HEK293 (cell line): ENCODE results near the gene HUS1B.
A peak's percentile ranks its signal among the peaks of the same experiment; 100 is the strongest.

Source experiments
- CTCF ChIP-seq: fragments of 450-650 bp; formaldehyde crosslinking; IDR thresholded peaks from 2 replicates; pipeline ENCODE4 v1.5.1; 2016; ENCODE audit warnings: missing biosample characterization, missing genetic modification characterization
- KLF7 ChIP-seq: fragments of 450-650 bp; formaldehyde crosslinking; IDR thresholded peaks from 2 replicates; pipeline ENCODE4 v1.5.1; 2016; ENCODE audit warnings: missing biosample characterization, missing genetic modification characterization, borderline replicate concordance
- MEIS1 ChIP-seq: sonication (generic); formaldehyde crosslinking; IDR thresholded peaks from 2 replicates; pipeline ENCODE4 v1.8.1; 2022; ENCODE audit warnings: missing genetic modification reagents, mild to moderate bottlenecking, borderline replicate concordance
- MZF1 ChIP-seq: fragments of 450-650 bp; formaldehyde crosslinking; IDR thresholded peaks from 2 replicates; pipeline ENCODE4 v1.5.1; 2017; ENCODE audit warnings: missing biosample characterization, missing genetic modification characterization, borderline replicate concordance
- RBAK ChIP-seq: fragments of 450-650 bp; formaldehyde crosslinking; IDR thresholded peaks from 2 replicates; pipeline ENCODE4 v1.5.1; 2016; ENCODE audit warnings: missing biosample characterization, missing genetic modification characterization
- ZBTB21 ChIP-seq: fragments of 450-650 bp; formaldehyde crosslinking; IDR thresholded peaks from 2 replicates; pipeline ENCODE4 v1.5.1; 2017; ENCODE audit warnings: missing biosample characterization, missing genetic modification characterization
- ZFP37 ChIP-seq: fragments of 450-650 bp; formaldehyde crosslinking; IDR thresholded peaks from 2 replicates; pipeline ENCODE4 v1.5.1; 2016; ENCODE audit warnings: missing biosample characterization, missing genetic modification characterization
- ZIC2 ChIP-seq: fragments of 450-650 bp; formaldehyde crosslinking; IDR thresholded peaks from 2 replicates; pipeline ENCODE4 v1.5.1; 2016; ENCODE audit warnings: missing biosample characterization, missing genetic modification characterization
- ZNF132 ChIP-seq: fragments of 450-650 bp; formaldehyde crosslinking; IDR thresholded peaks from 2 replicates; pipeline ENCODE4 v1.5.1; 2017; ENCODE audit warnings: missing biosample characterization, missing genetic modification characterization, borderline replicate concordance
- ZNF133 ChIP-seq: fragments of 450-650 bp; formaldehyde crosslinking; IDR thresholded peaks from 2 replicates; pipeline ENCODE4 v1.5.1; 2016; ENCODE audit warnings: missing biosample characterization, missing genetic modification characterization
- ZNF350 ChIP-seq: fragments of 450-650 bp; formaldehyde crosslinking; IDR thresholded peaks from 2 replicates; pipeline ENCODE4 v1.5.0; 2017; ENCODE audit warnings: missing biosample characterization, mild to moderate bottlenecking, missing genetic modification characterization
- ZNF426 ChIP-seq: fragments of 450-650 bp; formaldehyde crosslinking; IDR thresholded peaks from 2 replicates; pipeline ENCODE4 v1.5.1; 2017; ENCODE audit warnings: missing biosample characterization, missing genetic modification characterization, mild to moderate bottlenecking, inconsistent platforms, moderate library complexity
- ZNF48 ChIP-seq: fragments of 450-650 bp; formaldehyde crosslinking; IDR thresholded peaks from 2 replicates; pipeline ENCODE4 v1.5.1; 2016; ENCODE audit warnings: missing biosample characterization, missing genetic modification characterization
- ZNF488 ChIP-seq: fragments of 450-650 bp; formaldehyde crosslinking; IDR thresholded peaks from 2 replicates; pipeline ENCODE4 v1.5.1; 2016; ENCODE audit warnings: missing biosample characterization, missing genetic modification characterization
- ZNF623 ChIP-seq: fragments of 450-650 bp; formaldehyde crosslinking; IDR thresholded peaks from 2 replicates; pipeline ENCODE4 v1.5.1; 2016; ENCODE audit warnings: missing biosample characterization, missing genetic modification characterization
- ZNF791 ChIP-seq: fragments of 450-650 bp; formaldehyde crosslinking; IDR thresholded peaks from 2 replicates; pipeline ENCODE4 v1.5.1; 2016; ENCODE audit warnings: missing biosample characterization, missing genetic modification characterization
- ZNF830 ChIP-seq: fragments of 450-650 bp; IDR thresholded peaks from 2 replicates; pipeline ENCODE4 v1.5.0; 2018; ENCODE audit warnings: missing biosample characterization, missing genetic modification characterization, low read depth, mild to moderate bottlenecking, moderate library complexity
- TF ChIP-seq, protein P1 (sequence below): fragments of 450-650 bp; formaldehyde crosslinking; IDR thresholded peaks from 2 replicates; pipeline ENCODE4 v1.5.1; 2017; ENCODE audit warnings: missing biosample characterization, missing genetic modification characterization
- TF ChIP-seq, protein P2 (sequence below): fragments of 450-650 bp; formaldehyde crosslinking; IDR thresholded peaks from 2 replicates; pipeline ENCODE4 v1.5.1; 2016; ENCODE audit warnings: missing biosample characterization, missing genetic modification characterization, borderline replicate concordance
- TF ChIP-seq, protein P3 (sequence below): fragments of 450-650 bp; IDR thresholded peaks from 2 replicates; pipeline ENCODE4 v1.5.1; 2018; ENCODE audit warnings: missing biosample characterization, missing genetic modification characterization
- TF ChIP-seq, protein P4 (sequence below): fragments of 450-650 bp; formaldehyde crosslinking; IDR thresholded peaks from 2 replicates; pipeline ENCODE4 v1.5.1; 2016; ENCODE audit warnings: missing biosample characterization, missing genetic modification characterization, borderline replicate concordance

The HUS1B gene

DNA sequence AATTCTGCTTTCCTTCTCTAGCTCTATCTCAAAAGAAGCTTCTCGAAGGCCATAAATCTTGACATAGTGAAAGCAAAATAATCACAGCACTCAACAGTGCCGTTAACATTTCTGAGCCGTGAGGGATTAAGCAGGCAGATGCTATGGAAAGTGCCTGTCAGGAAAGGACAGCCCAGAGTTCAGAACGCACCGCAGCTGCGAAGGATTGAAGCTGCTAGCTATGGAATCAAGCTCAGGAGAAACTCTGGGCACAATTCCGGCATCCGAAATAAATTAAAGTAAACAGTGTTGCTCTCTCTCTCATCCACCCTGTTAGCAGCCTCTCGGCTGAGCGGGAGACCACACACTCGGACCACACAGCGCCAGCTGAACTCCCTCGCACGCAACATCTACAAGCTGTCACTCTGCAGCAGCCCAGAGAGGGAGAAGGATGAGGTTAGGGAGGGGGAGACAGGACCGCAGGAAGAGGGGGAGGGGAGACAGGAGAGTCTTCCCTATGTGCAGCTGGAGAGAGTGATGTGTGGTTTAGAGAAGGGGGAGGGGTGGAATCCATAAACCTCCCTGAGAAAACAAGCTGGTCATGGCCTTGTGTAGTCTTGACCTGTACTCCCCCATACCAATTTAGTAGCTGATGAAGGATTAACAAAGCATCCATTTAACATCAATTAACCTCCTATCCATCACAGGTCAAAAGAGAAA, 27.0 kb upstream of the HUS1B start (continued):
- no peak for TF ChIP-seq RBAK
- TF ChIP-seq MEIS1 (CRISPR knock-in tag), result no peak
- TF ChIP-seq ZNF426 (tag by site-specific recombination), result no peak
- peak; percentile 88; the same call in 1 of the 2 replicates for TF ChIP-seq KLF7 (tag by site-specific recombination)
- no peak for TF ChIP-seq ZNF350 (tag by site-specific recombination)
- TF ChIP-seq ZIC2 (tag by site-specific recombination), result peak; percentile 70
- no peak; the same call in 1 of the 2 replicates for TF ChIP-seq CTCF
- TF ChIP-seq, protein P1, sequence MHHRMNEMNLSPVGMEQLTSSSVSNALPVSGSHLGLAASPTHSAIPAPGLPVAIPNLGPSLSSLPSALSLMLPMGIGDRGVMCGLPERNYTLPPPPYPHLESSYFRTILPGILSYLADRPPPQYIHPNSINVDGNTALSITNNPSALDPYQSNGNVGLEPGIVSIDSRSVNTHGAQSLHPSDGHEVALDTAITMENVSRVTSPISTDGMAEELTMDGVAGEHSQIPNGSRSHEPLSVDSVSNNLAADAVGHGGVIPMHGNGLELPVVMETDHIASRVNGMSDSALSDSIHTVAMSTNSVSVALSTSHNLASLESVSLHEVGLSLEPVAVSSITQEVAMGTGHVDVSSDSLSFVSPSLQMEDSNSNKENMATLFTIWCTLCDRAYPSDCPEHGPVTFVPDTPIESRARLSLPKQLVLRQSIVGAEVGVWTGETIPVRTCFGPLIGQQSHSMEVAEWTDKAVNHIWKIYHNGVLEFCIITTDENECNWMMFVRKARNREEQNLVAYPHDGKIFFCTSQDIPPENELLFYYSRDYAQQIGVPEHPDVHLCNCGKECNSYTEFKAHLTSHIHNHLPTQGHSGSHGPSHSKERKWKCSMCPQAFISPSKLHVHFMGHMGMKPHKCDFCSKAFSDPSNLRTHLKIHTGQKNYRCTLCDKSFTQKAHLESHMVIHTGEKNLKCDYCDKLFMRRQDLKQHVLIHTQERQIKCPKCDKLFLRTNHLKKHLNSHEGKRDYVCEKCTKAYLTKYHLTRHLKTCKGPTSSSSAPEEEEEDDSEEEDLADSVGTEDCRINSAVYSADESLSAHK (tag by site-specific recombination), result peak; percentile 81
- TF ChIP-seq ZNF791, result no peak
- TF ChIP-seq ZFP37, result no peak
- TF ChIP-seq ZNF488 (tag by site-specific recombination), result peak; percentile 45; the same call in 1 of the 2 replicates
- no peak for TF ChIP-seq ZNF133
- no peak for TF ChIP-seq ZNF132 (tag by site-specific recombination)
- TF ChIP-seq, protein P2, sequence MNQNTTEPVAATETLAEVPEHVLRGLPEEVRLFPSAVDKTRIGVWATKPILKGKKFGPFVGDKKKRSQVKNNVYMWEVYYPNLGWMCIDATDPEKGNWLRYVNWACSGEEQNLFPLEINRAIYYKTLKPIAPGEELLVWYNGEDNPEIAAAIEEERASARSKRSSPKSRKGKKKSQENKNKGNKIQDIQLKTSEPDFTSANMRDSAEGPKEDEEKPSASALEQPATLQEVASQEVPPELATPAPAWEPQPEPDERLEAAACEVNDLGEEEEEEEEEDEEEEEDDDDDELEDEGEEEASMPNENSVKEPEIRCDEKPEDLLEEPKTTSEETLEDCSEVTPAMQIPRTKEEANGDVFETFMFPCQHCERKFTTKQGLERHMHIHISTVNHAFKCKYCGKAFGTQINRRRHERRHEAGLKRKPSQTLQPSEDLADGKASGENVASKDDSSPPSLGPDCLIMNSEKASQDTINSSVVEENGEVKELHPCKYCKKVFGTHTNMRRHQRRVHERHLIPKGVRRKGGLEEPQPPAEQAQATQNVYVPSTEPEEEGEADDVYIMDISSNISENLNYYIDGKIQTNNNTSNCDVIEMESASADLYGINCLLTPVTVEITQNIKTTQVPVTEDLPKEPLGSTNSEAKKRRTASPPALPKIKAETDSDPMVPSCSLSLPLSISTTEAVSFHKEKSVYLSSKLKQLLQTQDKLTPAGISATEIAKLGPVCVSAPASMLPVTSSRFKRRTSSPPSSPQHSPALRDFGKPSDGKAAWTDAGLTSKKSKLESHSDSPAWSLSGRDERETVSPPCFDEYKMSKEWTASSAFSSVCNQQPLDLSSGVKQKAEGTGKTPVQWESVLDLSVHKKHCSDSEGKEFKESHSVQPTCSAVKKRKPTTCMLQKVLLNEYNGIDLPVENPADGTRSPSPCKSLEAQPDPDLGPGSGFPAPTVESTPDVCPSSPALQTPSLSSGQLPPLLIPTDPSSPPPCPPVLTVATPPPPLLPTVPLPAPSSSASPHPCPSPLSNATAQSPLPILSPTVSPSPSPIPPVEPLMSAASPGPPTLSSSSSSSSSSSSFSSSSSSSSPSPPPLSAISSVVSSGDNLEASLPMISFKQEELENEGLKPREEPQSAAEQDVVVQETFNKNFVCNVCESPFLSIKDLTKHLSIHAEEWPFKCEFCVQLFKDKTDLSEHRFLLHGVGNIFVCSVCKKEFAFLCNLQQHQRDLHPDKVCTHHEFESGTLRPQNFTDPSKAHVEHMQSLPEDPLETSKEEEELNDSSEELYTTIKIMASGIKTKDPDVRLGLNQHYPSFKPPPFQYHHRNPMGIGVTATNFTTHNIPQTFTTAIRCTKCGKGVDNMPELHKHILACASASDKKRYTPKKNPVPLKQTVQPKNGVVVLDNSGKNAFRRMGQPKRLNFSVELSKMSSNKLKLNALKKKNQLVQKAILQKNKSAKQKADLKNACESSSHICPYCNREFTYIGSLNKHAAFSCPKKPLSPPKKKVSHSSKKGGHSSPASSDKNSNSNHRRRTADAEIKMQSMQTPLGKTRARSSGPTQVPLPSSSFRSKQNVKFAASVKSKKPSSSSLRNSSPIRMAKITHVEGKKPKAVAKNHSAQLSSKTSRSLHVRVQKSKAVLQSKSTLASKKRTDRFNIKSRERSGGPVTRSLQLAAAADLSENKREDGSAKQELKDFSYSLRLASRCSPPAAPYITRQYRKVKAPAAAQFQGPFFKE (tag by site-specific recombination), result no peak
- no peak for TF ChIP-seq ZNF830 (tag by site-specific recombination)
- 0 out of 2 replicates have a peak, but pooled peaks have one; percentile 10 for TF ChIP-seq ZNF623 (tag by site-specific recombination)
- TF ChIP-seq, protein P3, sequence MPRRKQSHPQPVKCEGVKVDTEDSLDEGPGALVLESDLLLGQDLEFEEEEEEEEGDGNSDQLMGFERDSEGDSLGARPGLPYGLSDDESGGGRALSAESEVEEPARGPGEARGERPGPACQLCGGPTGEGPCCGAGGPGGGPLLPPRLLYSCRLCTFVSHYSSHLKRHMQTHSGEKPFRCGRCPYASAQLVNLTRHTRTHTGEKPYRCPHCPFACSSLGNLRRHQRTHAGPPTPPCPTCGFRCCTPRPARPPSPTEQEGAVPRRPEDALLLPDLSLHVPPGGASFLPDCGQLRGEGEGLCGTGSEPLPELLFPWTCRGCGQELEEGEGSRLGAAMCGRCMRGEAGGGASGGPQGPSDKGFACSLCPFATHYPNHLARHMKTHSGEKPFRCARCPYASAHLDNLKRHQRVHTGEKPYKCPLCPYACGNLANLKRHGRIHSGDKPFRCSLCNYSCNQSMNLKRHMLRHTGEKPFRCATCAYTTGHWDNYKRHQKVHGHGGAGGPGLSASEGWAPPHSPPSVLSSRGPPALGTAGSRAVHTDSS, result peak; percentile 16; the same call in 1 of the 2 replicates
- TF ChIP-seq ZNF48, result no peak
- TF ChIP-seq MZF1, result peak; percentile 94
- peak; percentile 58 for TF ChIP-seq ZBTB21 (tag by site-specific recombination)
- TF ChIP-seq, protein P4, sequence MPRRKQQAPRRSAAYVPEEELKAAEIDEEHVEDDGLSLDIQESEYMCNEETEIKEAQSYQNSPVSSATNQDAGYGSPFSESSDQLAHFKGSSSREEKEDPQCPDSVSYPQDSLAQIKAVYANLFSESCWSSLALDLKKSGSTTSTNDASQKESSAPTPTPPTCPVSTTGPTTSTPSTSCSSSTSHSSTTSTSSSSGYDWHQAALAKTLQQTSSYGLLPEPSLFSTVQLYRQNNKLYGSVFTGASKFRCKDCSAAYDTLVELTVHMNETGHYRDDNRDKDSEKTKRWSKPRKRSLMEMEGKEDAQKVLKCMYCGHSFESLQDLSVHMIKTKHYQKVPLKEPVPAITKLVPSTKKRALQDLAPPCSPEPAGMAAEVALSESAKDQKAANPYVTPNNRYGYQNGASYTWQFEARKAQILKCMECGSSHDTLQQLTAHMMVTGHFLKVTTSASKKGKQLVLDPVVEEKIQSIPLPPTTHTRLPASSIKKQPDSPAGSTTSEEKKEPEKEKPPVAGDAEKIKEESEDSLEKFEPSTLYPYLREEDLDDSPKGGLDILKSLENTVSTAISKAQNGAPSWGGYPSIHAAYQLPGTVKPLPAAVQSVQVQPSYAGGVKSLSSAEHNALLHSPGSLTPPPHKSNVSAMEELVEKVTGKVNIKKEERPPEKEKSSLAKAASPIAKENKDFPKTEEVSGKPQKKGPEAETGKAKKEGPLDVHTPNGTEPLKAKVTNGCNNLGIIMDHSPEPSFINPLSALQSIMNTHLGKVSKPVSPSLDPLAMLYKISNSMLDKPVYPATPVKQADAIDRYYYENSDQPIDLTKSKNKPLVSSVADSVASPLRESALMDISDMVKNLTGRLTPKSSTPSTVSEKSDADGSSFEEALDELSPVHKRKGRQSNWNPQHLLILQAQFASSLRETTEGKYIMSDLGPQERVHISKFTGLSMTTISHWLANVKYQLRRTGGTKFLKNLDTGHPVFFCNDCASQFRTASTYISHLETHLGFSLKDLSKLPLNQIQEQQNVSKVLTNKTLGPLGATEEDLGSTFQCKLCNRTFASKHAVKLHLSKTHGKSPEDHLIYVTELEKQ (tag by site-specific recombination), result peak; percentile 91
